Measurements from ENCODE around the gene IPMK.

The IPMK gene

GRCh38 chr10:58267713-58268453 lies at the start of gene IPMK:
TSS of gene IPMK (minus strand) at chr10:58267894. CDS start at chr10:58267611, 283 bp downstream.
- peak; percentile 93 for DNase-seq

- DNase-seq, result no peak
Observed at GRCh38 chr10:58316874-58317273, 49.2 kb upstream of the IPMK start.

- DNase-seq, result no peak
Observed at GRCh38 chr10:58311026-58311425, 43.3 kb upstream of the IPMK start.

- DNase-seq, result no peak
Observed at GRCh38 chr10:58307676-58308075, 40.0 kb upstream of the IPMK start.

- DNase-seq, result no peak
Observed at GRCh38 chr10:58305821-58306220, 38.1 kb upstream of the IPMK start.

GRCh38 chr10:58304099-58304633 lies 36.5 kb upstream of the IPMK start:
- DNase-seq, result no peak

- no peak for DNase-seq
Observed at GRCh38 chr10:58302254-58302653, 34.6 kb upstream of the IPMK start.

GRCh38 chr10:58300676-58301075 lies 33.0 kb upstream of the IPMK start:
- no peak for DNase-seq

GRCh38 chr10:58299580-58299979 lies 31.9 kb upstream of the IPMK start:
- DNase-seq, result peak; percentile 9

- DNase-seq, result no peak
Observed at GRCh38 chr10:58293989-58294388, 26.3 kb upstream of the IPMK start.

- DNase-seq, result no peak
Observed at GRCh38 chr10:58291538-58292174, 24.0 kb upstream of the IPMK start.

- DNase-seq, result no peak
Observed at GRCh38 chr10:58282615-58283014, 14.9 kb upstream of the IPMK start.

GRCh38 chr10:58281092-58281752 lies 13.5 kb upstream of the IPMK start:
- DNase-seq, result no peak

- DNase-seq, result no peak
Observed at GRCh38 chr10:58280477-58280876, 12.8 kb upstream of the IPMK start.

GRCh38 chr10:58278962-58279307 lies 11.2 kb upstream of the IPMK start:
- DNase-seq, result no peak

- DNase-seq, result no peak
Observed at GRCh38 chr10:58278274-58278961, 10.7 kb upstream of the IPMK start.

- DNase-seq, result no peak
Observed at GRCh38 chr10:58275908-58276307, 8.2 kb upstream of the IPMK start.

- no peak for DNase-seq
Observed at GRCh38 chr10:58275261-58275660, 7.6 kb upstream of the IPMK start.

GRCh38 chr10:58269782-58270290 lies 2.1 kb upstream of the IPMK start:
- DNase-seq, result no peak

- peak; percentile 91 for DNase-seq
Observed at GRCh38 chr10:58268946-58269781, 1.5 kb upstream of the IPMK start, which contains the start of gene CISD1. TSS of gene CISD1 (plus strand) at chr10:58269162. CDS start at chr10:58269274, 112 bp downstream.

GRCh38 chr10:58268454-58268945 lies 806 bp upstream of the IPMK start:
- no peak for DNase-seq

All from activated effector memory CD4-positive, alpha-beta T cell treated with Interleukin-2 at 50 U/mL for 16 hours (primary cell).